OCI-LY7 (cell line): ENCODE measurements around the gene KIF25.

ENCODE experiments used
- CTCF ChIP-seq: fragments of 200-600 bp; sonication (generic); conservative IDR thresholded peaks from 2 replicates; pipeline ENCODE4 v1.5.1; 2014; ENCODE audit warnings: mild to moderate bottlenecking, antibody characterized with exemption, low read length, moderate library complexity, mixed read lengths
- EZH2phosphoT487 ChIP-seq: fragments of 200-600 bp; sonication (generic); IDR thresholded peaks from 2 replicates; pipeline ENCODE4 v1.6.1; 2018; ENCODE audit warnings: low read depth, borderline replicate concordance, mild to moderate bottlenecking, mixed run types, antibody characterized with exemption, low read length, moderate library complexity, mixed read lengths

DNA sequence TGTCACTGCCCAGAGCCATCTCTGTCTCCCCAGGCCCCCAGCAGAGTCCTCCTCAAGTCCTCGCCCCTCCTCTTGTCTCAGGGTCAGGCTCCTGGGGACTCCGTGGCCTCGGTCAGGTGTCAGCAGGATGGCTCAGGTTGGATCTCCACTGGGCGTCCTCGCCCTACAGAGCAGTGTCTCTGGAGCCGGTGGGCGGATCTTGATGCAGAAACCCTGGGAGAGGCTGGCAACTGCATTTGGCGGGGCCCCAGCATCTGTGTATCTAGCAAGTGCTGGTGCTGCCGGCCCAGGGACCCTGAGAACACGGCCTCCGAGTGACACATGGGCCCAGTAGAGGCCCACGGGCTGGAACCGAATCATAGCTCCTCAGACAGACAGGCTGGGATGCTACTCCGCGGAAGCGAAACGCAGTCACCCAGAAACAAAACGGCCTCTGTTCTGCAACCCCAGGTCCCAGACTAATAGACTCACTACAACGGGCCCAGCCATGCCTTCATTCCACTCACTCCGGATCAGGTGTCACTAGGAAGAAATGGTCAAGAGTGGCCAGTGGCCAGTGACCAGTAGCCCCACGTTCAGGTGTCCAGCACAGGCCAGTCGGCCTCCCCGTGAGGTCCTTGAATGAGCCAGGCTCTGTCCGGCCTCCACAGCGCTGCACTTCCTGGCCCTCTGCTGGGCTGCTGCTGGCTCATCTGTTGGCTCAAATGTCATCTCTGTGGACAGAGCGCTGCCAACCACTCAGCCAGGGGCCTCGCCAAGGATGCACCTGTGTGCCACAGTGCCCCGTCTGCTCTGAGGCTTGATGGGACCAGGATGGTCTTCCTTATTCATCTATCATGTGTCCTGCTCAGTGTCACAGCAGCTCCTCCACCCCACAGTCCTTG lies 94.2 kb downstream of the KIF25 start:
- TF ChIP-seq CTCF, result no peak
- no peak for TF ChIP-seq EZH2phosphoT487
